ENCODE results near the gene SCYL3. TPM values are rescaled to one million over a fixed set of nuclear protein-coding genes. Genes with fewer than 3 reads are reported as not detected.
"Not testable (repeated sequence)": the region's sequence is repeated elsewhere in the genome, so short reads cannot be mapped to it uniquely, and the experiment has no call there.

Gene SCYL3
- total RNA-seq, 1 donor from 2014 or later: 5.6 TPM

- DNase-seq (ENCODE audit: missing footprints) (no peak), ATAC-seq (no peak)
- intact Hi-C loops (cut with DNase I): no loop called here
These were observed 15.2 kb downstream of the SCYL3 start for GRCh38 chr1:169878498-169878897.

DNA sequence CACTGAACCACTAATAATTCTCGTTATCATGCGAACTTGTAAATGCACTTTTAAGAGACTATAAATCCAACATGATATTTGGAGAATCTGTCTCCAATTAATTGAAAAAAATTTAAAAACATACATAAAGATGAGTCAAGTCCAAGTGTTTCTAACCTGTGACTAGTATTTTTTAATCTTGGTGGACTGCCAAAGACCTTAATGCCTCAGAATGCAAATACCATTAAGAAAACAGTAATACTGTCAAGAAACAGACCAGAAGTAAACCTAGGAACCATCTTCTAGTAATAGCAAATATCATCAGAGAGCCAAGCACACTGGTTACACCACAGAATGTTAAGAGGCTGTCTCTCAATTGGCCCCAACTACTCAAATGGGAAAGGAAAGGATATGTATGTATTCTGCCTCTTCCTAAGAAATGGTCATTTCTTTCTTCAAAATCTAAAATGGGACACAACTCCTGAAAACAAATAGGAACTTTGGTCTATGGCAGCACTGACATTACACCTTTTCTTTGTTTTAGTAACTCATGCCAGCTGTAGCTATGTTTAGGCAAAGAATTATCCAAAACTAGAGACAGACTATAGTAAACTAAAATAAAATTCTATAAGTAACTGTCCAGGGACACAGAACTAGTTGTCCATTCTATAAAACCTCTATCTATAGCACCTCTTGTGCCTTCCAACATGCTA, 15.8 kb downstream of the SCYL3 start:
- no peak for ATAC-seq
- intact Hi-C loops (cut with DNase I): no loop called here
- DNase-seq (ENCODE audit: missing footprints): no peak

GRCh38 chr1:169874229-169874628, 19.5 kb downstream of the SCYL3 start:
- DNase-seq (ENCODE audit: missing footprints) (no peak), ATAC-seq (no peak)
- intact Hi-C loops (cut with DNase I): no loop called here

- ATAC-seq (no peak), DNase-seq (ENCODE audit: missing footprints) (no peak)
- intact Hi-C loops (cut with DNase I): no loop called here
These were observed 20.0 kb downstream of the SCYL3 start for GRCh38 chr1:169873582-169874199.

- ATAC-seq (no peak), DNase-seq (ENCODE audit: missing footprints) (no peak)
- intact Hi-C loops (cut with DNase I): no loop called here
These were observed 20.8 kb downstream of the SCYL3 start for GRCh38 chr1:169872906-169873305.

DNA sequence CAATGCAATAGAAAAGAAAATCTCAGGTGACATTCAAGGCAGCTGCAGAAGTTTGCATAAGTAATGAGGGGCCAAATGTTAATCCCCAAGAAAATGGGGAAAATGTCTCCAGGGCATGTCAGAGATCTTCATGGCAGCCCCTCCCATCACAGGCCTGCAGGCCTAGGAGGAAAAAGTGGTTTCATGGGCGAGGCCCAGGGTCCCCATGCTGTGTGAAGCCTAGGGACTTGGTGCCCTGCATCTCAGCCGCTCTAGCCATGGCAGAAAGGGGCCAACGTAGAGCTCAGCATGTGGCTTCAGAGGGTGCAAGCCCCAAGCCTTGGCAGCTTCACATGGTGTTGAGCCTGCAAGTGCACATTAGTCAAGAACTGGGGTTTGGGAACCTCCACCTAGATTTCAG, 21.7 kb downstream of the SCYL3 start:
- ATAC-seq; DNase-seq (ENCODE audit: missing footprints); intact Hi-C loops (cut with DNase I): not testable (repeated sequence)

DNA sequence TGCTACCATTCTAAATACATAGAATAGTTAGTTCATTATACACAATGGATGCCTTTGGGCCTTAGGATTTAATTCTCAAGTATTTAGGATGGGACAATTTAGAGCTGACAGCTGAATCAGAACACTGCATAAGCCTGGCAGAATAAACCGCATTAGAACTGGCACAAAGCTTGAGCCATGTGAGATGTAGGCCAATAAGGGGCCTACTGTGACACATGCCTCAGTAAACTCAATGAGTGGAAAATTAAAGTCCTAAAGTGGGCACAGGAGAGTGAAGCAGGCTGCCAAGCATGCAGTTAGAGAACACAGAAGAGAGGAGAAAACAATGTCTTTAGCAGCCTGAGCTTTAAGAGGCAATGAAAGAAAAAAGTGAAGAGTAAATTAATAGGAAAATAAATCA, 24.3 kb downstream of the SCYL3 start:
- ATAC-seq (no peak), DNase-seq (ENCODE audit: missing footprints) (no peak)
- intact Hi-C loops (cut with DNase I): no loop called here

DNA sequence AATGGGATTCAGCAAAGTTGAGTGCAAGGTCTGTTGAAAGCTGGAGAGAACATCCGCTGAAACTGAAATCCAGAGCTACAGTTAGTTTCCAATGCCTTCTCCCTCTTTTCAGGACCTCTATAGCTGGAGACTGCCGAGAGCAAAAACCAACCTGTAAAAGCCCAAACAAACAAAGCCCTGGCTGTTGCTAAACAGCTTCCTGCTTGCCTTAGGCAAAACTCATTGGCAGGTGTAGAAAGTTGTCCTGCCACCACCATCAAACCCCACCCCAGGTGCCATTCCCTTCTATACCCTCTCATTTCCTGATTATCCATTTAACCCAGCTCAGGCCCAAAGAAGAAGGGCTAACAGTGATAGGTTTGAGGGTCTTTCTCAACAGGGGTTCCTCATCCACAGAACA, 24.7 kb downstream of the SCYL3 start:
- intact Hi-C loops (cut with DNase I): no loop called here
- DNase-seq (ENCODE audit: missing footprints) (no peak), ATAC-seq (no peak)

GRCh38 chr1:169867012-169867675, 26.6 kb downstream of the SCYL3 start:
- DNase-seq (ENCODE audit: missing footprints) (no peak), ATAC-seq (no peak)
- intact Hi-C loops (cut with DNase I): no loop called here

DNA sequence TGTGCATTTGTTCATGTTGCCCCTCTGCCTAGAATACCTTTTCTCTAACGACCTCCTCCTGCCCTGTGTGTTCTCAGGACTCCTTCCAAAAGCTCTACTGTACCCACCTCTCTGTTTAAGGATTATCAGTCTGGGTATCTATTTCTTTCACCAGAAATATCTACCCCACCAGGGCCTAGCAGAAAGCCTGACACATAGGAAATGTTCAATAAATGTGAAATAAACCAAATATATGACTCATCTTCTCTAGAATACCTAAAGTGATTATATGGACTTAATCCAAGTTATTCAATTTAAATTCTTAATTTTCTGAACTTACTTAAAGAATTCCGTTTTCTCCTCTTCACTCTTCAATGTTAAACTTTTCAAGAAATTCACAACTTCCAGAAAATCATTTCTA, 27.1 kb downstream of the SCYL3 start:
- DNase-seq (ENCODE audit: missing footprints) (no peak), ATAC-seq (no peak)
- intact Hi-C loops (cut with DNase I): no loop called here

GRCh38 chr1:169864531-169864930, 29.2 kb downstream of the SCYL3 start:
- ATAC-seq; intact Hi-C loops (cut with DNase I); DNase-seq (ENCODE audit: missing footprints): not testable (repeated sequence)

- intact Hi-C loops (cut with DNase I): no loop called here
- ATAC-seq (no peak), DNase-seq (ENCODE audit: missing footprints) (no peak)
These were observed 32.9 kb downstream of the SCYL3 start for GRCh38 chr1:169860750-169861149.

GRCh38 chr1:169860187-169860586, 33.5 kb downstream of the SCYL3 start:
- ATAC-seq: no peak
- DNase-seq (ENCODE audit: missing footprints): no peak
- intact Hi-C loops (cut with DNase I): no loop called here

DNA sequence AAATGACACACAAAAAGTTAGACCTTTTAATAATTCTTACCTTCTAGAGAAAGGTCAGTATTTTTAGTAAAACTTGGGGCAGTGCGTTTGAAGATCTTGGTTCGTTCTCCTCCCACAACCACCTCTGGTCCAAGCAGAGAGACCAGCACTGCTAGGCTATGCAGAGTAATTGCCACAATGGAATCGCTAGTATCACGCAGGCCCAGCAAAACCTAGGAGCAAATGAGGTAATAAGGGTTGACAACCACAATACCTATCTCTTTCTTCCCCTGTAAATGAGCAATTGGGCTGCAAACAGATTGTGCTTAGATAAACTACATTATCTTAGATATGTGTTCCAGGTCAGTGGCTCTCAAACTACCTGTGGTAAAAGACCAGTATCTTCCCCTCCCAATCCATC, 34.7 kb downstream of the SCYL3 start:
- no peak for ATAC-seq
- DNase-seq (ENCODE audit: missing footprints): no peak
- intact Hi-C loops (cut with DNase I): no loop called here

DNA sequence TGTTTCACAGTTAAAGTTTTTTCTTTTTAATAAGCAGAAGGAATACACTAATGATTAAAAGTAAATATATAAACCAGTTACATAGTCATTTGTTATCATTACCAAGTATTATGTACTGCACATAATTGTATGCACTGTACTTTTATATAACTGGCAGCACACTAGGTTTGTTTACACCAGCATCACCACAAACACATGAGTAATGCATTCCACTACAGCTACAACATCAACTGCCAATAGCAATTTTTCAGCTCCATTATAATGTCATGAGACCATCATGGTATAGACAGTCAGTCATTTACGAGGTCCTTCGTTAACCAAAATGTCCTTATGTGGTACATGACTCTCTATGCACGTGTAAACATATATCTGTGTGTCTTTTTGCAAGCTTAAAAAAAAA, 35.2 kb downstream of the SCYL3 start:
- intact Hi-C loops (cut with DNase I): no loop called here
- ATAC-seq: no peak
- DNase-seq (ENCODE audit: missing footprints): no peak

GRCh38 chr1:169853341-169853740, 40.4 kb downstream of the SCYL3 start:
- intact Hi-C loops (cut with DNase I): no loop called here
- ATAC-seq (no peak), DNase-seq (ENCODE audit: missing footprints) (no peak)

DNA sequence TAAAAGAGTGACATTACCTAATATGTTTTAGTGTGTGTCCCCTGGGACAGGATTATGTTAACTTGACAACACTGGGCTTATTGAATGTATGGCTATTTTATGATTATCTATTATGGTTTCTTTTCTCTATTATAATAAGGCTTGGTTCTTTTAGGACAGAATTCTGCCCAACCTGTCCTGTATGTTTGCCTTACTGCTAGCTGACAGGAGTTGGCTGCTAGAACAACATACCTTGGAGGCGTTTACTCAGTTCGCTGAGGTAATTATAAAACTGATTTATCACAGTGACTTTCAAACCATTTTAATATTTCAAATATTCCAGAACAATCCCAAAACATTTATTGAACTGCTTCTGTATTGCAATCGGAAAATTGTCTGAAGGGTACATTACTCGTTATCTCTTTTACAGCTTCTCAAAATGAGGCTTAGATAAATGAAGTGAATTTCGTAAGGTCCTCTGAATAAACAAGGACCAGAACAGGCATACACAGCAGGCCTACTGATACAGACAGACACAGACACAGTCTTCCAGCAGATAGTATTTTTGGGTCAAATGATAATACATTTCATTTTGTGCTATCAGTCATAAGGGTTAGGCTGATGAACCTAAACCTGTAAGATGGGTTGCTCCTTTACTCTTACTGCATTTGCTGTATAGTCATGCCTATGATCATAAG, 44.2 kb downstream of the SCYL3 start:
- ATAC-seq: no peak
- intact Hi-C loops (cut with DNase I): no loop called here

GRCh38 chr1:169848456-169848855, 45.2 kb downstream of the SCYL3 start:
- intact Hi-C loops (cut with DNase I): no loop called here
- DNase-seq (ENCODE audit: missing footprints) (no peak), ATAC-seq (no peak)

More for the DNA sequence above, 44.2 kb downstream of the SCYL3 start:
- no peak for DNase-seq (ENCODE audit: missing footprints)

GRCh38 chr1:169844941-169845608, 48.6 kb downstream of the SCYL3 start:
- intact Hi-C loops (cut with DNase I): no loop called here
- ATAC-seq (no peak), DNase-seq (ENCODE audit: missing footprints) (no peak)

All from Right ventricle myocardium inferior (tissue), 1 donor.